GM23338 (cell line): Measurements from ENCODE around the gene PPP1R37.

ENCODE experiments used
- CREB1 ChIP-seq: fragments of 250-450 bp; sonication (Bioruptor Pico); IDR thresholded peaks from 2 replicates; pipeline ENCODE4 v1.5.0; 2020; ENCODE audit warnings: low read depth, mild to moderate bottlenecking, moderate library complexity
- CTCF ChIP-seq, 2 experiments: fragments of 200-600 bp in 1 of 2; sonication (generic) in 1 of 2; conservative IDR thresholded peaks; 2 replicates each; pipeline versions ENCODE4 v1.5.1 to v1.6.1; 2016 to 2017; ENCODE audit warnings: antibody characterized with exemption in 2 of 2, low read depth in 2 of 2, mild to moderate bottlenecking in 2 of 2, moderate library complexity in 1 of 2
- EZH2 ChIP-seq: fragments of 200-600 bp; sonication (generic); IDR thresholded peaks from one replicate; pipeline ENCODE4 v1.8.0; 2017; ENCODE audit warnings: antibody characterized with exemption, mild to moderate bottlenecking, low read depth; ENCODE audit not compliant: unreplicated experiment
- EZH2phosphoT487 ChIP-seq: fragments of 200-600 bp; sonication (generic); IDR thresholded peaks from one replicate; pipeline ENCODE4 v1.8.1; 2018; ENCODE audit warnings: antibody characterized with exemption; ENCODE audit not compliant: unreplicated experiment
- POLR2AphosphoS5 ChIP-seq: IDR thresholded peaks from 2 replicates; pipeline ENCODE4 v1.6.1; 2016; ENCODE audit warnings: antibody characterized with exemption, low read depth
- REST ChIP-seq: IDR thresholded peaks from one replicate; pipeline ENCODE4 v1.6.1; 2018; ENCODE audit warnings: antibody characterized with exemption; ENCODE audit not compliant: unreplicated experiment
- STAT1 ChIP-seq: IDR thresholded peaks from one replicate; pipeline ENCODE4 v1.6.1; 2016; ENCODE audit warnings: antibody characterized with exemption; ENCODE audit not compliant: unreplicated experiment
- ZNF331 ChIP-seq: fragments of 250-450 bp; sonication (Bioruptor Pico); IDR thresholded peaks from 2 replicates; pipeline ENCODE4 v1.5.0; 2020; ENCODE audit warnings: low read depth, mild to moderate bottlenecking, moderate library complexity
- ZNF462 ChIP-seq: fragments of 250-450 bp; sonication (Bioruptor Pico); IDR thresholded peaks from 2 replicates; pipeline ENCODE4 v1.5.0; 2020; ENCODE audit warnings: mild to moderate bottlenecking, moderate library complexity

GRCh38 chr19:45103156-45103507 lies 10.2 kb downstream of the PPP1R37 start:
- TF ChIP-seq EZH2phosphoT487 (no peak), CREB1 (CRISPR knock-in tag) (no peak), CTCF (conservative IDR thresholded peaks at IDR 0.05; ENCODE audit: low read depth in 2 of 2) (no peak), REST (no peak), ZNF462 (CRISPR knock-in tag) (no peak), POLR2AphosphoS5 (no peak), EZH2 (no peak), ZNF331 (CRISPR knock-in tag) (no peak), STAT1 (no peak)
